HG03175 (cell line): ENCODE data around the gene AGAP2.

Experiments used
- ATAC-seq: cut with Tn5 transposase; IDR thresholded peaks from one replicate; pipeline ENCODE4 v1.9.1; 2021; ENCODE audit warnings: mild to moderate bottlenecking, moderate library complexity; ENCODE audit not compliant: unreplicated experiment

AGAP2 gene

DNA sequence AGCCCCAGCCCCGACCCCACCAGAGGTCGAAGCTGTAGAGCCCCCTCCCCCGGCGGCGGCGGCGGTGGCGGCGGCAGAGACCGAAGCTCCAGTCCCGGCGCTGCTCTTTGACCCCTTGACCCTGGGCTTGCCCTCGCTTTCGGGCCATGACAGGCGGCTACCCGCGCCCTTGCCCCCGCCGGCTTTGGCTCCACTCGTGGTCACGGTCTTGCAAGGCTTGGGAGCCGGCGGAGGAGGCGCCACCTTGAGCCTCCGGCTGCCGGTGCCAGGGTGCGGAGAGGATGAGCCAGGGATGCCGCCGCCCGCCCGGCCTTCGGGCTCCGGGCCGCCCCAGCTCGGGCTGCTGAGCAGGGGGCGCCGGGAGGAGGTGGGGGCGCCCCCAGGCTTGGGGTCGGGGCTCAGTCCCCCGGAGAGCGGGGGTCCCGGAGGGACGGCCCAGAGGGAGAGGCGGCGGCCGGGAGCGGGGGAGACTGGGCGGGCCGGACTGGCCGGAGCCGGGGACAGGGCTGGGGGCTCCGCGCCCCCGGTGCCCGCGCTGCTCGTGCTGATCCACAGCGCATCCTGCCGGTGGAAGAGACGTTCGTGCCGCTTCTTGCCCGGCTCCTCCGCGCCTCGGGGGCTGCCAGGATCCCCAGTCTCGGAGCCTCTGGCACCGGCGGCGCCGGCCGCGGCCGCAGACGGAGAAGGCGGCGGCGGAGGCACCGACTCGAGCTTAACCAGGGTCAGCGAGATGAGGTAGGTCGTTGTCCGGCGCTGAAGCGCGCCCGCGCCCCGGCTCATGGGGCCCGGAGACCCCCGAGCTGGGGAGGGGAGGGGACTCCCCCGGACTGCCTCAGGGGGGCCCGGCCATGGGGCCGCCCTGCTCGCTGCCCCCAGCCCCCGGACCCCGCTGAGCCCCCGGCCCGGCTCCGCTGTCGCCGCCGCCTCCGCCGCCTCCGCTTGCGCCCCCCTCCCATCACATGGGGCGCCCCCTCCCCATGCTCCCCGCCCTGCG is 778 bp downstream of the AGAP2 start:
- ATAC-seq, result no peak

DNA sequence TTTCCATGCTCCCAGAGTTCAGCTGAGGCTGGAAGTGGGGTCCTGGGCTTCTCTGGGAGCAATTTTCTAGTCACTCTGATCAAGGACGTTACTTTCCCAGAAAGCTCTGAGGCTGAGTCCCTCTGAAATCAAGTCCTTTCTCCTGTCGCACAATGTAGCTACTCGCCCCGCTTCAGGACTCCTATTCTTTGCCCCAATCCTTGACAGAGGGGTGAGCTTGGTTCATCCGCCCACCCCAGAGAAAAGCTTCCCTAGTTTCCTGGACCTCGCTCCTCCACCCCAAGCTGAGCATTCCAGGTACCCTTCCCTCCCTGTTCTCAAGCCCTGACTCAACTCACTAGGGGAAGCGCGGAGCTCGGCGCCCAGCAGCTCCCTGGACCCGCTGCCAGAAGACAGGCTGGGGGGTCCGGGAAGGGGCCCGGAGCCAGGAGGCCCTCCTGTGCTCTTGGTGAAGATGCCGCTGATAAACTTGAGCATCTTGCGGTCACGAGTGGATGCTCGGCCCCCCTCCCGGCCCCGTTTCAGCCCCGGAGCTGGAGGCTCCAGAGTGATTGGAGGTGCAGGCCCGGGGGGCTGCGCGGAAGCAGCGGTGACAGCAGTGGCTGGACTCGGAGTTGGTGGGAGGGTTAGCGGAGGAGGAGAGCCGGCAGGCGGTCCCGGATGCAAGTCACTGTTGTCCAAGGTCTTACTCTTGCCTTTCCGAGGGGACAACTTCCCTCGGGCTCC is 1.6 kb downstream of the AGAP2 start:
- ATAC-seq, result no peak

DNA sequence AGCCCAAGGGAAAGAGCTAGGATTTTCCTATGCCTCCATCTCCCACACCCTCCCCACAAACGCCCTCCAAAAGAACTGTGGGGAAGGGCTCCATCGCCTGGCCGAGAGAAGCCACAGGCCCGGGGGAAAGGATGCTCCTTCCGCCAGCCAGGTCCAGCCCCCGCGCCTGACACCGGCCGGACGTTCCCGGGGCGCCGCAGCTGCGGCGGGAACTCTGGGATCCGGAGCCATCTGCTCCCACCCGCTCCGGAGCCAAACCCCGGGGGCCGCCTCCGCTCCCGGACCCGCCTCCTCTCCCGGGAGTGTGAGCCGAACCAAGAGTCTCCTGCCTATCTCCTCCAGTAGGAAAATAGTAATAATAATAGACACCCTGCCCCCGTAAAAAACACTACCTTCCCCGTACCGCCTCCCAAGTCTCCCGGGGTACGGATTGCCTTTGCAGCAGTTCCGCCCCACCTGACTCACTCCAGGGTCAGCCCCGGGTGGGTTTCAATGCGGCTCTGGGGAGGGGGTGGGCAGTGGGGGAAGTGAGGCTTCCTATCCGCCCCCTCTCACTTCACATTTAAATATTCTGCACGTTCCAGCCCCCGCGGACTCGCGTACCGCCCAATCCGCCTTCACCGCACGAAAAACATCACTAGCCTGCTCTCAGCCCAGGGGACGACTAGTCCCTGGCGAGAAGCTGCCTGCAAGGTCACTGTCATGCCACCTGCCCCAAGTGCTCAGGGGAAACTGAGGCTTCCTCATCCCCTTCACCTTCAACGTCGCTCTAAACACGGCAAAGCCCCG is 2.4 kb downstream of the AGAP2 start:
- ATAC-seq, result no peak

DNA sequence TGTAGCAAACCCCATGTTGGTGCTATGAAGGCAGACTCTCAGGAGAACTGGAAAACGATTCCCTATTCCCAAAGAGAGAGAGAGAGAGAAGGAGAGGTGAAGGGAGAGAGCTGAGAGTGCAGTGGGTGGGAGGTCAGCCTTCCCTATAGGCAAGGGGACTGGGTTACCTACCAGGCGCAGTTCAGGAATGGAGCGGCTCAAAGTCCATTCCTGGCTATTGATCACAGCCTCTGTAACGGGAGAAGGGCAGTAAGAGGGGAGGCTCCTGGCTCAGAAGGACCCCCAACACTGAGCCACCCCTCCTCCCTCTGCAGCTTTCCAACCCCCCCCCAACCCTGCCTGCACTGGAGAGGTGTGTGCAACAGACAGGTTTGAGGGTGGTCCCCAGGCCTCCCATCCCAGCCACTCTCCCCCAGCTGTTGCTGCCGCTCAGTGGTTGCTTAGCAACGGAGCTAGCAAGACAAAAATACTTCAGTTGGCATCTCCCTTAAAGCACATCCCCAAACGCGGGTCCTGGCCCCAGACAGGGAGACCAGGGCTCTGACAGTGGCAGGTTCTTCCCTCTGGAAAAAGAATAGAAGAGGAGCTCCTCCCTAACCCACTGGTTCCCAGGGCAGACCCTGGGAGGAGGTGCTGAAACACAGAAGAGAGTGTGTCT is 3.2 kb downstream of the AGAP2 start:
- no peak for ATAC-seq

DNA sequence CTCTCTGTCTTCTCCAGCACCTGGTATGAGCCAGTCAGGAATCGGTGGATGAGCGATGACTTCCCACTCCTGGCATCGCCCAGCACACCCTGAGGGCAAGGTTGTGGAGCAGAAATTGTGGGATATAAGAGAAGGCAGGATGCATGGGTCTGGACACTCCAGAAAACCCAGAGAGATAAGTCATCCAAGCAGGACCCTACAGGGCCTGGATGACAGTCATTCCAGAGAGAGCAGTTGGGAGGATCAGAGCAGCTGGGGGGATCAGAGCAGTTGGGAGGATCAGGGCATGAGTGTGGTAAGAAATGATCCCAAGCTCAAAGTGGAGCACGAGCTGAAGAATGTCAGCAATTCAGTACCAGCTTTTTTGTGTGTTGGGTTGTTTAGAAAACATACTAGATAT is 4.0 kb downstream of the AGAP2 start:
- no peak for ATAC-seq

DNA sequence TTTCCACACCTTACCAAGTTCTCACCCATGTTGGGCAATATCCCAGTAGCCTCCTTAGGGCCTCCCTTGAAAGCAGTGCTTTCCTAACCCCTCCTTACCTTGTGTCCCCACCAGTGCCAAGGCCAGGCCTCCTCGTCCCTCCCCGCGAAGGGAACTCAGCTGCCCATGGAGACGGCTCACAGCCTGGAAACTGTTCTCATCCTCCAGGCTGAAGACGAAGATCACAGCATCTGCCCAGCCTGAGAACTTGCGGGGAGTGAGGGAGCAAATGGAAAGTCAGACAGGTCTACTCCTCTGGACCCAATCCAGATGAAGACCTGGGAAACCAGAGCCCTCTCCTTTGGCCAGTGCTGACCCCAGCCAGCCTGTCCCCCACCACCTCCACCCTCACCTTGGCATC is 4.6 kb downstream of the AGAP2 start:
- ATAC-seq, result no peak

DNA sequence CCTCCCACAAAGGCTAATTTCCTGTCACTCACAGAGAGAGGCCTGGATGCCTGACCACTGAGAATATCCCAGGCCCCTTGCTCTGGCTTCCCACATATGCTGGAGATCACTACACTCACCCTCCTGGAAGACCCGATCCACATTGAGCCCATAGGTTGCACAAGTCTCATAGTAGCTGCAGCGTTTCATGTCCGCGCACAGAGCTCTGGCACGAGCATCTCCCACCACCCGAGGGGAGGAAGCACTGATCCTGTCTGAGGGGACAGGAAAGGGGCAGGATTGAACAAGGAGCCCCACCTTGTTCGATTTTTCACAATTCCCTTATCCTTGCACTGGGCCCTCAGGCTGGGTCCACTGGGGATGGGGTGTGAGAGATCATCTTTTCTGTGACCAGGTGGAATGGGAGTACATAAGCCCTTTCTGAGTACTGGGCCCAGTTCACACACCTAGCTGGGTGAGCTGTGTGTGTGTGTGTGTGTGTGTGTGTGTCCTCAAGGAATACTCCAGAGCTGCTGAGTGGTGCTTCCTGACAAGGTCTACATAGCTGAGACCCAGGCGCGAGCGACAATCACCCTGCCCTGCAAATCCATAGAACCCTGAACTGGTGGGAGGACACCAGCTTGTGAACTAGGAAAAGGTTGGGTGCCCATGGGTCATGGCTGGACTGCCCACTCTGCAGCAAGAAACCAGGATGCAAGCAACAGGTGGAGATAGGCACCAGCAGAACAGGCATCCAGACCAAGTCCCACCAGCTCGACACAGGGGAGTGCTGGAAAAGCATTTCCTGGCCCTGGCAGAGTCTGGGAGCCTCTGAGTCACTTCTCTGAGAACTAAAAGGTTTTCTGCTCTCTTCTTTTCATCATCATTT is 5.6 kb downstream of the AGAP2 start:
- no peak for ATAC-seq

DNA sequence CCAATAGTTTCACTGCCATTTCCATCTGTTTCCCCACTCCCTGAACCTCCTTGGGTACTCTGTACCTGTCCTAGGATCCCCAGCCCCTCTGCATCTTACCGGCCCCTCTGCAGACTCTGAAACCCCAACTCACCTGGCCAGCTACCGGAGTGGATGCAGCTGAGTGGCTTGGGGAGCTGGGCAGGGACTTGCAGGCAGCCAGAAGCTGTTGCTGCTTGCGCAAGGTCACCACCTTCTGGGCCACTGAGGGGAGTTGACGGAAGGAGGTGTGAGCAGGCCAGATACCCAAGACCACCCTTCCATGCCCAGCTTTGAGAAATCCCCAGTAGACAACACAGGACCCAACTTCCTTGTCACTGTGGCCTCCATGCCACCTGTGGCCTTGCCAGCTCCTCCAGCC is 6.3 kb downstream of the AGAP2 start:
- no peak for ATAC-seq

DNA sequence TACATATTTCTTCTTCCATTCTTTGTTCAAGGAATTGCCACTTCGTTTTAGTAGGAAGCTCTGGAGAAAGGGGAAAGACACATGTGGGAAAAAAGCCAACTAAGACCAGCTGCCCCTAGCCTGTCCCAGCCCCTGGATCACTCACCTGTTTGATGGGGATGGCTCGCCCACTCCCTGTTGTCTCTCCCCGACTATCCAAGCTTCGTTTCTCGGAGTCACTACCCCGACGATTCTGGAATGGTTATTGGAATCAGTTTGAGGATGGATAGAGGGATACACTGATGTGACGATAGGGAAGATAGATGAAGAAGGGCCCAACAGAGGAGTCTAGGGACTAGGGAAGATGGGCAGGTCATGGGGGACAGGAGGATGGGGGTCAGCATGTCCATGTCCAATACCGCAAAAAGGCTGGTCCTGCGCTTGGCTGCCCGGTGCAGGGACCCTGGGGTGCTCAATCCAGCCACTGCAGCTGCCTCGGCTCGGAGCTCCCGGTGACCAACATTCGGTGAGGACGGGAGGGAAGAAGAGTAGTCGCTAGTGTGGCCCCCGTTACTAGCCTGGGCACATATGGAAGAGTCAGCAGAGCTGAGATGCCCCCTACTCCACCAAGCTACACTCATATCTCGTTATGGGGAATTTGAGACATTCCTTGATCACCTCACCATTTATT is 7.0 kb downstream of the AGAP2 start:
- ATAC-seq, result no peak

DNA sequence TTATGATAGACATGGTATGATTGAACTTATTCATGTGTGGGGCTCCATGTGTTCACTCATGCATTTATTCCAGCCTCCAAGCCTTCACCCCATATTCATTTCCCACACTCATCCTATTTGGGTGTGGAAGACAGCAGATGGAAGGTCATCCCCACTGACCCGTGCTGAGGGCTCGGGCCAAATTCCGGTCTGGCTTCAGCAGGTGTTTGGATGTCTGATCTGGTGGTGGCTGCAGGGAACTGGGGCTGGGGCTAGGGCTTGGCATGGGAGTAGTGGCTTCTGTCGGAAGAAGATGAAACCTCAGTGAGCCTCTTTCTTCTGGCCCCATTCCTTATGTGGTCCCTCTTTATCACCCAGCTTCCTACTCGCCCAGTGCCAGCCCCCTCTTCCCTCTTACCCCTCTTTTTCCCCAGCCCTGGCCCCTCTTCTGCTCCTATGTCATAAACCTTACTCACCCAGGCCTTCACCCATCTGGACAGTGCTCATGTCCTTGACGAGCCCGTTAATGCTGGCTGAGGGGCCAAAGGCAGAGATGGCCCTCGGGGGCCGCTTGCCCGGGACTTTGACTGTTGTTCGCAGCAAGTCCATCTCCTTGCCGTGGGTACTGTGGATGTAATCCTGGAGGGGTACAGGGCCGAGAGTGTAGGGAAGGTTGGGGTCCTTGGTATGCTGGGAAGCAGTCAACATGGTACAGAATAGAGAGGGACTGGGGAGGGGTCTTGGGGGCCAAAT is 8.0 kb downstream of the AGAP2 start:
- no peak for ATAC-seq

DNA sequence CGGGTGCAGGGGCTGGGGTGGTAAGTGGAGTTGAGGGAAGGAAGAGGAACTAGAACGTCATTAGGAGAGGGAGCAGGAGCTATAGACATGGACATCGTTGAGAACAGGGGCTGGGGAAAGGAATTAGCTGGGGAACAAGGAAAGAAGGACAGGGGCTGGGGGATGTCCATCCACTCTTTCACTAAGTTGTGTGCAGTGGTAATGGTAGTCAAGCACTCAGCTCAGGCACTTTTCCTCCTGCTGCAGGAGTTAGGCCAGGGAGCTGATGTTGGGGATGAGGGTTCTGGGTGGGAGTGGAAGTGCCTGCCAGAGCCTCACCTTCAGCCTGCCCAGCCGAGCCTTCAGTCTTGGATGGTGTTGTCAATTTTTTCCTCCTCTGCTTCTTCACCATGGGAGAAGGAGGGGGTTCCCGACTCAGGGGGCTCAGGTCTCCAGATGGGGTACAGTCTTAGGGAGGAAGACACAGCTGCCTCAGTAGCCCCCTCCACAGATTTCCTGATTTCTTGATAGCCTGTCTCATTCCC is 9.2 kb downstream of the AGAP2 start:
- ATAC-seq, result no peak

DNA sequence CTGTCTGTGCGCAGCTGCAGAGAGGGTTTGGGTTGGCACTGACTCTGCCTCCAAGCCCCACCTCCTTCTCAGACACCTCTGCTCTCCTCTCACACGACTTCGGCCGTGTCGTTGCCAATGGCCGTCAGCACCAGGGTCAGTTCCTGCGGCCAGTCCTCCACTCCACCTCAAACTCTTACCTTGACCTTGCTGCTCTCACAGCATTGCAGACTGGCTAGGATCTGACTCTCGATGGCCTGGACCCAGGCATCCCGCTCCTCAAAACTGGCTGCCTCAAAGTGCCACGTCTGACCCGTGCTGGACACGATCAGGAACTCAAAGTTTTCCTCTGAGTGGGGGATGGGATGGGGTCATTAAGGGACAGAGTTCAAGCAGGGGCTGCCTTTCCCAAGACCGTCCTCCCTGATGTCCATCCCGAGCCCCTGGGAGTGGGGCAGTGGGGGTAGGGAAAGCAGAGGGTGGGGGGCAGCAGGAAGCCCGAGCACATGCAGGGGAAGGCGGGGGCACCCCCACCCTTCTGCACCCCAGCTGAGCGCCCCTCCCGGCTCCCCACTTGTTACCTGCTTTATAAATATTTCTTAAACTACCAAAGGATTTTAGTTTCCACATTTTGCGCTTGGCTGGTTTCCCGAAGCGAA is 10.7 kb downstream of the AGAP2 start:
- ATAC-seq, result no peak

DNA sequence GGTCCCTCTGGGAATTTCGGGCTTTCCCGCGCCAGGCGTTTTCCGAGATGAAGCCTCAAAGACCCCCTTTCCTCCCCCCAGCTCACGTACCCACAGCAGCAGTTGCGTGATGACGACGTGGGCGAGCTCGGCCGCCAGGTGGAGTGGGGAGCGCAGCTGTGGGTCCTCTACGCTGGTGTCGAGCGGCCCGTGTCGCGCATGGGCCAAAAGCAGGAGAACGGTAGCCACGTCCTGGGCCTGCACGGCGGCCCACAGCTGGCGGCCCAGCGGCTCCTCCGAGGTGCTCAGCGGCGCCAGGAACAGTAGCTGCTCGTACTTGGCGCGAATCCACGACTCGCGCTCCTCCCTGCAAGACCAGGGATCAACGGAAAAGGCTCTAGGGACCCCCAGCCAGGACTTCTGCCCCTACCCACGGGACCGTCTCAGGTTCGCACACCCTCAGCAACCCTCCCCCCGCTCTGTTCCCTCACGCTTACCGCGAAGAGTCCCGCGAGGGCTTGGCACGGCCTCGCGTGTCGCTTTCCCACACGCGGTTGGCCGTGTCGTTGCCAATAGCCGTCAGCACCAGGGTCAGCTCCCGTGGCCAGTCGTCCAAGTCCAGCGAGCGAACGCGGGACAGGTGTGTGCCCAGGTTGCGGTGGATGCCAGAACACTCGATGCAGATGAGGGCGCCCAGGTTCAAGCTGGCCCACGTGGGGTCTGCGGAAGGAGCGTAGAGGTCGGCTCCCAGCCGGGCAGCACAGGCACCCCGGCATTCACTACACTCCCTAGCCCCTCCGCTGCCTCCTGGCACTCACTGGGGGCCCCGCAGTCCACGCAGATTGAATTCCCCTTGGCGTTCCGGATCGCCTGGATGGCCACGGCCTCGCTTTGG is 11.4 kb downstream of the AGAP2 start:
- no peak for ATAC-seq

DNA sequence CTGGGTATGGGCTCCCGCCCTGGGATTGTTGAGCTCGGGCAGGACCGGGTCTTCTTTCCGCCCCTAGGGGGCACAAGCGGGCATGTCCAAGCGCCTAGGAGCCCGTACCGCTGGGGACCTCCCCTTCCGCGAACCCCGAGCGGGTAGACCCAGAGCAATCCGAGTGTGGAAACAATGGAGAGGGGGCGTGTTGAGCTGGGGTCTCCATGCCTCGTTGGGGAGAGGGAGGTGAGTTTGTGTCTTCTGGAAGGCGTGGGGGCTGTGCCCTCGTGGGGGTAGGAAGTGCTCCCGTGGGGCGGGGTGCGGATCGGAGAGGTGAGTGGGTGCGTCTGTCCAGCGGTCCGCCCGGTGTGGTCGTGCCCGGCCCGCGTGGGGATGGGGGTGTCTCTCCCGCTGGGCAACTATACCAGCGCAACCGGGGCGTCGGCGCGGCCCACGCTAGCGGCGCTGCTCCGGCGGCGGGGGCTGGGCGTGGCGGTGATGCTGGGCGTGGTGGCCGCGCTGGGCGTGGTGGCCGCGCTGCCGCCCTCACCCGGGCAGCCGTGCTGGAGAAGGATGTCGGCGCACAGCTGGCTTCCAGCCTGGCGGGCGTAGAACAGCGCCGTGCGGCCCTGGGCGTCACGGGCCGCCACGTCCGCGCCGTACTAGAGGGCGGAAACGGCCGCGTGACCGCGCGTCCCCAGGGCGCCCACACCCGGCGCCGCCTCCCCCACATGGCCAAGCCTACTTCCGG is 12.2 kb downstream of the AGAP2 start:
- ATAC-seq, result no peak

DNA sequence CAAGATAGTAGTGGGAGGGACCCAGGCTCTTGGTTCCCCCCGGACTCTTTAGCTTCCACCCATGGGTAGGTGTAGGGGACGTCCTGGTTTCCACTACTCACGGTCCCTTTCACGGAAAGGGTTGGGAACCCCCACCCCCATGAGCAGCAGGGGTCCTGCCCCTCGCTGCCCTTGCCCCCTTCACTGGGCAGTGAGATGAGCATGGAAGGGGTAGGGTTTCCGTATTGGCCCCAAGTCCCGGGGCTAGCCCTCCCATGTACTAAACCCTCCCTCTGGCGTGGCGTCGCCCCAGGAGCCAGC is 12.7 kb downstream of the AGAP2 start:
- ATAC-seq, result no peak

DNA sequence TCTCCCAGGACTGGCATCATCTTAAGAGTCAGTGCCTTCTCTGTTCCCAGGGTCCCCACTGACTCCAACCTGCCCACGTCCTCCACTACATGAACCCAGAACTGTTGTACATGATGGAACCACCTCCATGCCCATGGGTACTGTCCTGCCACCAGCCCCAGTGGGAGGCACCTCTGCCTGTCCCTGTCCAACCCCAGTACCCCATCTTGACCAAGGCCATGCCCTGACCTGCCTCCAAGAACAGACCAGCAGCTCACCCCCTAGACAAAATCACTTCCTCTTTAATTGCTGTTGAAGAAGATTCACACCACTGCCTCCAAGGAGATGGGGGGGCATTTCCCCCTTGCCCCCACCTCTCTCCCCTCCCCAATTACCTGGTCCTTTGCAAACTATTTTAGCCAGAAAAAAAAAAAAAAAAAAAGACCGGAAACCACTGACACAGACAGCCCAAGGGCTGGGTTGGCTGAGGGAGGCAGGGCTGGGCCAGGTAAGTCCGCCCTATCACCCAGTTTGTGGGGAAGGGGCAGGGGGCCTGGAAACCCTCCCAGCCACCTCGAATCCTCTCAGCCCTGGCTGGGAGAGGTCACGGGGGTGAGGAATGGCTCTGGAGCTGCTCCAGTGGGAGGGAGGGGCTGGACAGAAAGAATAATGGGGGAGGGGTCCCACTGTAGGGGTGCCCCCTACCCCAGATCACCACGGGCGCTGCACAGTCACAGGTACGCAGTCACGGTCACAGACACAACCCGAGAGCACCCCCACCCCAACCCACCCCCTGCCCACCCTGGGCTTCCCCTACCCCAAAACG is 13.4 kb downstream of the AGAP2 start:
- no peak for ATAC-seq
